PFSK-1 (cell line): Measurements from ENCODE around the gene NAA15.

Source experiments
- POLR2AphosphoS5 ChIP-seq: IDR thresholded peaks from 2 replicates; pipeline ENCODE4 v1.6.1; 2012; ENCODE audit warnings: low read depth, mild to moderate bottlenecking, control low read depth, low read length, moderate library complexity
- REST ChIP-seq, 2 experiments: IDR thresholded peaks; 2 replicates each; pipeline versions ENCODE4 v1.6.1 to v1.8.0; 2011 to 2012; ENCODE audit warnings: low read depth in 2 of 2, low read length in 2 of 2, control low read depth in 1 of 2, inconsistent platforms in 1 of 2, mild to moderate bottlenecking in 1 of 2, moderate library complexity in 1 of 2; ENCODE audit not compliant: insufficient read depth in 1 of 2
- SIN3A ChIP-seq: IDR thresholded peaks from 2 replicates; pipeline ENCODE4 v1.6.1; 2012; ENCODE audit warnings: mild to moderate bottlenecking, low read length, moderate library complexity, borderline replicate concordance; ENCODE audit not compliant: insufficient read depth
- TAF1 ChIP-seq: IDR thresholded peaks from 2 replicates; pipeline ENCODE4 v1.6.1; 2012; ENCODE audit warnings: low read length, control low read depth, borderline replicate concordance; ENCODE audit not compliant: insufficient read depth

GRCh38 chr4:139392797-139393196 lies 91.5 kb downstream of the NAA15 start:
- no peak for TF ChIP-seq TAF1
- TF ChIP-seq REST (IDR thresholded peaks at IDR 0.05; ENCODE audit: insufficient read depth in 1 of 2, low read depth in 2 of 2, low read length in 2 of 2) = no peak
- no peak for TF ChIP-seq SIN3A
- TF ChIP-seq POLR2AphosphoS5 = no peak
